Measurements from ENCODE around the gene PPP2R3C. TPM values are rescaled to one million over a fixed set of nuclear protein-coding genes. Genes with fewer than 3 reads are reported as not detected.
A peak's percentile ranks its signal among the peaks of the same experiment; 100 is the strongest.
"Not testable (repeated sequence)": the region's sequence is repeated elsewhere in the genome, so short reads cannot be mapped to it uniquely, and the experiment has no call there.

PPP2R3C gene
- total RNA-seq, 6 donors from 2014 or later = 14.6 to 26.2 (median 21.1) TPM

DNA sequence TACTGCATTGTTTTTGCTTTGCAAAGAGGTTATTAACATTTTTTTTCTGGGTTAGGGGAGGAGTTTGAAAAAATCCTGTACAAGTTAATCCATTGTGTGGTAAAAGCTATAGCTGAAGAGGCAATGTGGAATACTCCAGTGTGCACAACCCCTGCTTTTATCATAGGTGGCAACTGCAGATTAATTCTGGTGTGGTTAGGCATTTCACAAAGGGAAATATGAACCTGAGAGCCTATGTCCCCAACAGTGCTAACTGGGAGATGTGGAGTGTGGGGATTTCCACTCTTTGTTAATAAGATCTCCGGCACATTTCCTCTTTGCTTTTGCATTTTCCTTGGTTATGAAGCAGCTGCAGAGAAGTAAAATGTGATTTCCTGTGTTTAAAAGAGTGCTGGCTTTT, 34.2 kb upstream of the PPP2R3C start:
- 13 to 19% methylated on average over 1 of the region's 1 CpG for WGBS, 2 donors

DNA sequence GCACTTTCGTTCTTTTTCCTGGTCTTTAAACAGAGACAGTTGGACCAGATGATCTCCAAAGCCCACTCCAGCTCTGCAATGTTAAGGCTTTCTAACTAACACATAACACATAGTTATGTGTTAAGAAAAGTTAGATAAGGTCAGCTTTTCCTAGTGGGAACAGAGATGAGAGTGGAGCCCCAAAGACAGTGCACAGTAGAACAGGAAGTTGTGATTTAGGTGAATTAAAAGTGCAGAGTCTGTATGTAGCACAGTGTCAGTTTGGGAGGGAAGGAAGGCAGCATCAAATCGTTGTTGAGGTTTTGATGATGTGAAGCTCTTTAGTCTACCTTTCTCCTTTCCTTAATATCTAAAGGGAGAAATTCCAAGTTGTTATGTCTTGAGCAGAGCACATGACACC, 32.2 kb upstream of the PPP2R3C start:
- TF ChIP-seq POLR2A (IDR thresholded peaks at IDR 0.05) (no peak), POLR2AphosphoS5 (IDR thresholded peaks at IDR 0.05) (no peak), EP300 (IDR thresholded peaks at IDR 0.05) (no peak)
- TF ChIP-seq, protein P1, sequence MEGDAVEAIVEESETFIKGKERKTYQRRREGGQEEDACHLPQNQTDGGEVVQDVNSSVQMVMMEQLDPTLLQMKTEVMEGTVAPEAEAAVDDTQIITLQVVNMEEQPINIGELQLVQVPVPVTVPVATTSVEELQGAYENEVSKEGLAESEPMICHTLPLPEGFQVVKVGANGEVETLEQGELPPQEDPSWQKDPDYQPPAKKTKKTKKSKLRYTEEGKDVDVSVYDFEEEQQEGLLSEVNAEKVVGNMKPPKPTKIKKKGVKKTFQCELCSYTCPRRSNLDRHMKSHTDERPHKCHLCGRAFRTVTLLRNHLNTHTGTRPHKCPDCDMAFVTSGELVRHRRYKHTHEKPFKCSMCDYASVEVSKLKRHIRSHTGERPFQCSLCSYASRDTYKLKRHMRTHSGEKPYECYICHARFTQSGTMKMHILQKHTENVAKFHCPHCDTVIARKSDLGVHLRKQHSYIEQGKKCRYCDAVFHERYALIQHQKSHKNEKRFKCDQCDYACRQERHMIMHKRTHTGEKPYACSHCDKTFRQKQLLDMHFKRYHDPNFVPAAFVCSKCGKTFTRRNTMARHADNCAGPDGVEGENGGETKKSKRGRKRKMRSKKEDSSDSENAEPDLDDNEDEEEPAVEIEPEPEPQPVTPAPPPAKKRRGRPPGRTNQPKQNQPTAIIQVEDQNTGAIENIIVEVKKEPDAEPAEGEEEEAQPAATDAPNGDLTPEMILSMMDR (IDR thresholded peaks at IDR 0.05) = no peak
- Histone ChIP-seq H3K4me1 (peaks cover 10 to 14% (median 12%) of the 10 kb centered on the region in 4 donors), H3K9me3 (no peaks in the 10 kb centered on the region), H3K27ac (no peak overlapping the region), H3K27me3 (no peaks in the 10 kb centered on the region), H3K4me3 (no peak overlapping the region), H3K36me3 (peaks cover 0 to 10% (median under 1%) of the 10 kb centered on the region in 4 donors)
- ATAC-seq (ENCODE audit: low FRiP score in 2 of 2) (no peak), DNase-seq (no peak)
- WGBS, 2 donors = 51 to 55% methylated on average over 2 of the region's 2 CpGs

More for the DNA sequence above, 34.2 kb upstream of the PPP2R3C start:
- TF ChIP-seq EP300 (IDR thresholded peaks at IDR 0.05) (no peak), POLR2A (IDR thresholded peaks at IDR 0.05) (no peak), POLR2AphosphoS5 (IDR thresholded peaks at IDR 0.05) (no peak)
- TF ChIP-seq, protein P1 (IDR thresholded peaks at IDR 0.05) = no peak
- Histone ChIP-seq H3K36me3 (peaks cover 0 to 12% (median 3%) of the 10 kb centered on the region in 4 donors), H3K4me1 (peaks cover 20 to 25% (median 20%) of the 10 kb centered on the region in 4 donors), H3K4me3 (no peak overlapping the region), H3K27me3 (no peaks in the 10 kb centered on the region), H3K27ac (peak overlapping the region in 1 of 4 donors; percentile 2), H3K9me3 (no peaks in the 10 kb centered on the region)
- no peak for ATAC-seq (ENCODE audit: low FRiP score in 2 of 2)
- peak in 1 of 2 donors; percentile 21 for DNase-seq

DNA sequence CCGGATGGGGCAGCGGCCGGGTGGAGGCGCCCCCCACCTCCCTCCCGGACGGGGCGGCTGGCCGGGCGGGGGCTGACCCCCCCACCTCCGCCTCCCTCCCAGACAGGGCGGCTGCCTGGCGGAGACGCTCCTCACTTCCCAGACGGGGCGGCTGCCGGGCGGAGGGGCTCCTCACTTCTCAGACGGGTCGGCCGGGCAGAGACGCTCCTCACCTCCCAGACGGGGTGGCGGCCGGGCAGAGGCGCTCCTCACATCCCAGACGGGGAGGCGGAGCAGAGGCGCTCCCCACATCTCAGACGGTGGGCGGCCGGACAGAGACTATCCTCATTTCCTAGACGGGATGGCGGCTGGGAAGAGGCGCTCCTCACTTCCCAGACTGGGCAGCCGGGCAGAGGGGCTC, 30.7 kb upstream of the PPP2R3C start:
- H3K27me3 ChIP-seq; H3K27ac ChIP-seq; H3K9me3 ChIP-seq; H3K4me3 ChIP-seq; H3K36me3 ChIP-seq; ATAC-seq (ENCODE audit: low FRiP score in 2 of 2): not testable (repeated sequence)
- 93 to 96% methylated on average over 6 to 16 of the region's 35 CpGs for WGBS, 2 donors
- DNase-seq = peak in 1 of 2 donors; percentile 61
- peaks cover 10 to 14% (median 11%) of the 10 kb centered on the region in 4 donors for H3K4me1 ChIP-seq

DNA sequence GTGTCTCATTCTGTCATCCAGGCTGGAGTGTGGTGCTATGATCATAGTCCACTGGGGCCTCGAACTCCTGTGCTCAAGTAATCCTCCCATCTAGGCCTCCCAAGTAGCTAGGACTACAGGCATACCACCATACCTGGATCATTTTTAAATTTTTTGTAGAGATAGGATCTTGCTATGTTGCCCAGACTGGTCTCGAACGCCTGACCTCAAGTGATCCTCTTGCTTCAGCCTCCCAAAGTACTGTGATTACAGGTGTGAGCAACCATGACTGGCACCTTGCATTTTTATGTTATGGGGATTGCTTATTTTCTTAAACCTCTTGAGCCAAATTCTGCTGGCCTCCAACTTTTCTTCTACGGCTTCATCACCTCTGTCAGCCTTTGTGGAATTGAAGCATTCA, 27.4 kb upstream of the PPP2R3C start:
- H3K4me1 ChIP-seq = peaks cover 0 to 4% (median 0%) of the 10 kb centered on the region in 4 donors

DNA sequence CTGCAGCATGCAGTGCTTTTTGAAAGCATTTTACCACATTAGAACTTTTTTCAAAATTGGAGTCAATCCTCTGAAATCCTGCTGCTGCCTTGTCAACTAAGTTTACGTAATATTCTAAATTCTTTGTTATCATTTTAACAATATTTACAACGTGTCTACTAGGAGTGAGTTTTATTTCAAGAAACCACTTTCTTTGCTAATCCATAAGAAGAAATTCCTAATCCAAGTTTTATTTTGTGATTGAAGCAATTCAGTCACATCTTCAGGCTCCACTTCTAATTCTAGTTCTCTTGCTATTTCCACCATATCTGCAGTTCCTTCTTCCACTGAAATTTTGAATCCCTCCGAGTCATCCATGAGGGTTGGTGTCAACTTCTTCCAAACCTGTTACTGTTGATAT, 25.9 kb upstream of the PPP2R3C start:
- H3K9me3 ChIP-seq = no peaks in the 10 kb centered on the region
- 84 to 89% methylated on average over 3 of the region's 3 CpGs for WGBS, 2 donors
- TF ChIP-seq POLR2AphosphoS5 (IDR thresholded peaks at IDR 0.05) = no peak
- no peak for TF ChIP-seq POLR2A (IDR thresholded peaks at IDR 0.05)
- TF ChIP-seq, protein P1 (IDR thresholded peaks at IDR 0.05) = no peak
- TF ChIP-seq EP300 (IDR thresholded peaks at IDR 0.05) = no peak
- no peak overlapping the region for H3K27ac ChIP-seq
- no peak for DNase-seq
- H3K4me1 ChIP-seq = no peaks in the 10 kb centered on the region
- H3K4me3 ChIP-seq = no peak overlapping the region
- H3K36me3 ChIP-seq = peaks cover 0 to 9% (median 0%) of the 10 kb centered on the region in 4 donors
- H3K27me3 ChIP-seq = no peaks in the 10 kb centered on the region
- no peak for ATAC-seq (ENCODE audit: low FRiP score in 2 of 2)

More for the DNA sequence above, 27.4 kb upstream of the PPP2R3C start:
- WGBS, 2 donors = 94 to 97% methylated on average over 4 of the region's 4 CpGs
- H3K4me3 ChIP-seq = no peak overlapping the region
- no peak for ATAC-seq (ENCODE audit: low FRiP score in 2 of 2)
- no peaks in the 10 kb centered on the region for H3K27me3 ChIP-seq
- TF ChIP-seq, protein P1 (IDR thresholded peaks at IDR 0.05) = no peak
- TF ChIP-seq EP300 (IDR thresholded peaks at IDR 0.05) (no peak), POLR2A (IDR thresholded peaks at IDR 0.05) (no peak), POLR2AphosphoS5 (IDR thresholded peaks at IDR 0.05) (no peak)
- peaks cover 0 to 9% (median 0%) of the 10 kb centered on the region in 4 donors for H3K36me3 ChIP-seq
- no peak overlapping the region for H3K27ac ChIP-seq
- no peak for DNase-seq
- H3K9me3 ChIP-seq = no peaks in the 10 kb centered on the region

All from upper lobe of left lung (tissue), 6 donors.